Erythroblast (primary cell): Measurements from ENCODE around the gene SUN2.

Experiments used
- GATA1 ChIP-seq: IDR thresholded peaks from 2 replicates; pipeline ENCODE4 v1.6.1; 2011; ENCODE audit warnings: low read depth, mild to moderate bottlenecking, control low read depth, low read length, moderate library complexity
- POLR2A ChIP-seq: IDR thresholded peaks from 2 replicates; pipeline ENCODE4 v1.6.1; 2011; ENCODE audit warnings: mild to moderate bottlenecking, low read length

- TF ChIP-seq POLR2A (no peak), GATA1 (no peak)
Measured at GRCh38 chr22:38694049-38694448, 61.7 kb downstream of the SUN2 start.
